ENCODE measurements around the gene FSTL4. TPM values are rescaled to one million over a fixed set of nuclear protein-coding genes. Genes with fewer than 3 reads are reported as not detected.

FSTL4 gene
- total RNA-seq, 2 experiments from 2014 or later, result not detected

GRCh38 chr5:133227082-133227481 lies 385.3 kb downstream of the FSTL4 start:
- Histone ChIP-seq H3K4me3 (ENCODE audit: low read depth, low read length, poor library complexity, severe bottlenecking) (no peak overlapping the region), H3K79me2 (ENCODE audit: insufficient read depth, low read depth, low read length) (no peaks in the 10 kb centered on the region), H3K9me2 (ENCODE audit: insufficient read depth, low read length) (no peaks in the 10 kb centered on the region), H2AFZ (ENCODE audit: low read length) (no peak overlapping the region), H3K9me3 (ENCODE audit: low read length) (no peaks in the 10 kb centered on the region), H3K27ac (ENCODE audit: low read depth, low read length, poor library complexity, severe bottlenecking) (no peak overlapping the region), H3K4me2 (ENCODE audit: low read length) (no peak overlapping the region), H3K4me1 (ENCODE audit: insufficient read depth, low read length, poor library complexity, severe bottlenecking) (no peaks in the 10 kb centered on the region), H3K36me3 (ENCODE audit: insufficient read depth, low read length) (no peaks in the 10 kb centered on the region), H4K20me1 (ENCODE audit: insufficient read depth, low read length) (no peaks in the 10 kb centered on the region)
- no peak for DNase-seq (ENCODE audit: low spot score)
- ChIA-PET POLR2A (no interaction called here), CTCF (ENCODE audit: unreplicated experiment) (no interaction called here)
- intact Hi-C loops (cut with micrococcal nuclease; ENCODE audit: unreplicated experiment), result no loop called here
- TF ChIP-seq CTCF (conservative IDR thresholded peaks at IDR 0.05; ENCODE audit: low read length) (no peak), EZH2phosphoT487 (IDR thresholded peaks at IDR 0.05; ENCODE audit: borderline replicate concordance, low read depth, low read length) (no peak)
- no TSS peak for BruUV-seq (replicated peaks)

- Histone ChIP-seq H3K9me3 (ENCODE audit: low read length) (no peaks in the 10 kb centered on the region), H2AFZ (ENCODE audit: low read length) (no peak overlapping the region), H3K4me3 (ENCODE audit: low read depth, low read length, poor library complexity, severe bottlenecking) (no peak overlapping the region), H3K9me2 (ENCODE audit: insufficient read depth, low read length) (no peaks in the 10 kb centered on the region), H3K79me2 (ENCODE audit: insufficient read depth, low read depth, low read length) (no peaks in the 10 kb centered on the region), H3K27ac (ENCODE audit: low read depth, low read length, poor library complexity, severe bottlenecking) (no peak overlapping the region), H3K4me2 (ENCODE audit: low read length) (no peak overlapping the region), H3K4me1 (ENCODE audit: insufficient read depth, low read length, poor library complexity, severe bottlenecking) (no peaks in the 10 kb centered on the region), H4K20me1 (ENCODE audit: insufficient read depth, low read length) (no peaks in the 10 kb centered on the region), H3K36me3 (ENCODE audit: insufficient read depth, low read length) (no peaks in the 10 kb centered on the region)
- no peak for DNase-seq (ENCODE audit: low spot score)
- BruUV-seq (replicated peaks), result no TSS peak
- no peak for TF ChIP-seq EZH2phosphoT487 (IDR thresholded peaks at IDR 0.05; ENCODE audit: borderline replicate concordance, low read depth, low read length)
- no peak for TF ChIP-seq CTCF (conservative IDR thresholded peaks at IDR 0.05; ENCODE audit: low read length)
- intact Hi-C loops (cut with micrococcal nuclease; ENCODE audit: unreplicated experiment), result no loop called here
- ChIA-PET POLR2A (interaction anchor here (0.6 kb wide), 2 partner anchors 106 to 1487 kb away, joined by 3 read pairs; no protein-coding TSS in a partner anchor), CTCF (ENCODE audit: unreplicated experiment) (no interaction called here)
Measured at GRCh38 chr5:133226186-133226585, 386.2 kb downstream of the FSTL4 start.

GRCh38 chr5:133225671-133226152 lies 386.6 kb downstream of the FSTL4 start:
- TF ChIP-seq EZH2phosphoT487 (IDR thresholded peaks at IDR 0.05; ENCODE audit: borderline replicate concordance, low read depth, low read length) (no peak), CTCF (conservative IDR thresholded peaks at IDR 0.05; ENCODE audit: low read length) (no peak)
- Histone ChIP-seq H3K79me2 (ENCODE audit: insufficient read depth, low read depth, low read length) (no peaks in the 10 kb centered on the region), H3K36me3 (ENCODE audit: insufficient read depth, low read length) (no peaks in the 10 kb centered on the region), H3K9me3 (ENCODE audit: low read length) (no peaks in the 10 kb centered on the region), H3K4me1 (ENCODE audit: insufficient read depth, low read length, poor library complexity, severe bottlenecking) (no peaks in the 10 kb centered on the region), H2AFZ (ENCODE audit: low read length) (no peak overlapping the region), H3K4me2 (ENCODE audit: low read length) (no peak overlapping the region), H3K9me2 (ENCODE audit: insufficient read depth, low read length) (no peaks in the 10 kb centered on the region), H3K4me3 (ENCODE audit: low read depth, low read length, poor library complexity, severe bottlenecking) (no peak overlapping the region), H4K20me1 (ENCODE audit: insufficient read depth, low read length) (no peaks in the 10 kb centered on the region), H3K27ac (ENCODE audit: low read depth, low read length, poor library complexity, severe bottlenecking) (no peak overlapping the region)
- no peak for DNase-seq (ENCODE audit: low spot score)
- CTCF ChIA-PET (ENCODE audit: unreplicated experiment), result no interaction called here
- no TSS peak for BruUV-seq (replicated peaks)
- intact Hi-C loops (cut with micrococcal nuclease; ENCODE audit: unreplicated experiment), result no loop called here
- POLR2A ChIA-PET, result interaction anchor here (0.6 kb wide), 1 partner anchor 106 kb away, joined by 3 read pairs; no protein-coding TSS in a partner anchor
